Osteocyte (in vitro differentiated cells): Measurements from ENCODE around the gene HNRNPH2. TPM values are rescaled to one million over a fixed set of nuclear protein-coding genes. Genes with fewer than 3 reads are reported as not detected.

Experiments used
- DNase-seq: peaks from one replicate; pipeline ENCODE4 v3.0.0; 2021; ENCODE audit warnings: mixed read lengths; ENCODE audit not compliant: unreplicated experiment; ENCODE audit errors: extremely low spot score
- H3K27ac Mint-ChIP-seq: one replicate; pipeline ENCODE4 v1.8.0; 2021; ENCODE audit warnings: mild to moderate bottlenecking, mixed read lengths; ENCODE audit not compliant: unreplicated experiment
- H3K27me3 Mint-ChIP-seq: one replicate; pipeline ENCODE4 v1.8.0; 2021; ENCODE audit warnings: mixed read lengths; ENCODE audit not compliant: unreplicated experiment
- H3K36me3 Mint-ChIP-seq: one replicate; pipeline ENCODE4 v1.8.0; 2021; ENCODE audit warnings: mixed read lengths; ENCODE audit not compliant: unreplicated experiment
- H3K4me1 Mint-ChIP-seq: one replicate; pipeline ENCODE4 v1.8.0; 2021; ENCODE audit warnings: mixed read lengths; ENCODE audit not compliant: unreplicated experiment
- H3K4me3 Mint-ChIP-seq: one replicate; pipeline ENCODE4 v1.8.0; 2021; ENCODE audit warnings: mild to moderate bottlenecking, moderate library complexity, mixed read lengths; ENCODE audit not compliant: unreplicated experiment
- H3K9me3 Mint-ChIP-seq: one replicate; pipeline ENCODE4 v1.8.0; 2021; ENCODE audit warnings: mixed read lengths; ENCODE audit not compliant: unreplicated experiment
- CTCF ChIP-seq: fragments of 200-600 bp; sonication (generic); IDR thresholded peaks from 2 replicates; pipeline ENCODE4 v1.5.0; 2021; ENCODE audit warnings: antibody characterized with exemption, mild to moderate bottlenecking, moderate library complexity
- total RNA-seq: library from RNA; stranded (reverse); gene quantifications from 2 replicates; pipeline ENCODE4 v1.2.1, GENCODE V29; 2021

HNRNPH2 gene
- total RNA-seq, 1 donor from 2014 or later, result 67.7 TPM

- Mint-ChIP-seq H3K9me3 (no peaks in the 10 kb centered on the region), H3K27me3 (no peaks in the 10 kb centered on the region), H3K27ac (no peak overlapping the region), H3K4me1 (no peaks in the 10 kb centered on the region), H3K36me3 (no peaks in the 10 kb centered on the region), H3K4me3 (no peak overlapping the region)
- no peak for DNase-seq
- TF ChIP-seq CTCF, result no peak
Measured at GRCh38 chrX:101362757-101363156, 45.3 kb upstream of the HNRNPH2 start.

- Mint-ChIP-seq H3K36me3 (no peaks in the 10 kb centered on the region), H3K4me3 (no peak overlapping the region), H3K4me1 (no peaks in the 10 kb centered on the region), H3K27me3 (peaks cover 12% of the 10 kb centered on the region), H3K9me3 (no peaks in the 10 kb centered on the region), H3K27ac (no peak overlapping the region)
- DNase-seq, result no peak
- TF ChIP-seq CTCF, result no peak
Measured at GRCh38 chrX:101365301-101365795, 42.7 kb upstream of the HNRNPH2 start.

- TF ChIP-seq CTCF, result no peak
- DNase-seq, result no peak
- peaks cover 19% of the 10 kb centered on the region for H3K27me3 Mint-ChIP-seq
- H3K4me1 Mint-ChIP-seq, result no peaks in the 10 kb centered on the region
- H3K36me3 Mint-ChIP-seq, result no peaks in the 10 kb centered on the region
- no peak overlapping the region for H3K4me3 Mint-ChIP-seq
- no peak overlapping the region for H3K27ac Mint-ChIP-seq
- H3K9me3 Mint-ChIP-seq, result peaks cover 4% of the 10 kb centered on the region
Measured at GRCh38 chrX:101368800-101369199, 39.2 kb upstream of the HNRNPH2 start.

- Mint-ChIP-seq H3K9me3 (peaks cover 8% of the 10 kb centered on the region), H3K27ac (no peak overlapping the region), H3K36me3 (no peaks in the 10 kb centered on the region), H3K4me3 (no peak overlapping the region), H3K4me1 (no peaks in the 10 kb centered on the region), H3K27me3 (peaks cover 26% of the 10 kb centered on the region)
- DNase-seq, result no peak
- no peak for TF ChIP-seq CTCF
Measured at GRCh38 chrX:101369687-101370086, 38.3 kb upstream of the HNRNPH2 start.

- Mint-ChIP-seq H3K4me1 (no peaks in the 10 kb centered on the region), H3K27me3 (peaks cover 34% of the 10 kb centered on the region), H3K9me3 (peaks cover 8% of the 10 kb centered on the region), H3K4me3 (no peak overlapping the region), H3K27ac (no peak overlapping the region), H3K36me3 (no peaks in the 10 kb centered on the region)
- no peak for DNase-seq
- no peak for TF ChIP-seq CTCF
Measured at GRCh38 chrX:101370888-101371504, 37.0 kb upstream of the HNRNPH2 start.
